Testis (tissue), 2 donors: ENCODE measurements around the gene DNAJC11.

Source experiments
- CTCF ChIP-seq, 3 experiments: fragments of 450-650 bp in 2 of 3; fragments of 200-600 bp in 1 of 3; sonication (generic) in 1 of 3; IDR thresholded peaks; one replicate each; pipeline ENCODE4 v1.5.1; 2016 to 2019; ENCODE audit warnings: antibody characterized with exemption in 3 of 3, mild to moderate bottlenecking in 2 of 3, moderate library complexity in 1 of 3
- POLR2A ChIP-seq: fragments of 450-650 bp; IDR thresholded peaks from one replicate; pipeline ENCODE4 v1.6.1; 2017; ENCODE audit warnings: antibody characterized with exemption, mild to moderate bottlenecking, moderate library complexity

DNA sequence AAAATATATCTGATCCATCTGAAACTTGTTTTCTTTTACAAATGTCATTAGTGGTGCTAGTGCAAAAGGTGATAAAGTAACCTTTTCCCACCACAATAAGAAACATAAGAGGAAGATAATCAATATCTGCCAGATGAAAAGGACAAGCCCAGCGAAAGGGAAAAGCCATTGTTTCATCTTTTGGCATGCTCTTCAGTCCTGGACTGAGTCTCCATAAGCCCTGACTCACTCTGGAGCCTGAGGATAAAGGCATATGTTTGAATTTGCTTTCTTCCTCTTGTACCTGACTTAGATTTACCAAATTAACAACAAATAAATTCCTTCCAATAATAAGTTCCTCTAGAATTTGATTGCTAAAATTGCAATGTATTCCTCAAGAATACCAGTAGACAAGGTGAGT, 13.6 kb downstream of the DNAJC11 start:
- no peak for TF ChIP-seq POLR2A
- TF ChIP-seq CTCF (IDR thresholded peaks at IDR 0.05): no peak
